OCI-LY7 (cell line): ENCODE data around the gene CRIM1. TPM values are rescaled to one million over a fixed set of nuclear protein-coding genes. Genes with fewer than 3 reads are reported as not detected.
A peak's percentile ranks its signal among the peaks of the same experiment; 100 is the strongest.

ENCODE experiments used
- BruUV-seq: library from RNA; stranded (reverse); fragments of 400-500 nt; replicated peaks from 2 replicates; lab custom pipeline; 2021; lab: Mats Ljungman, UMichigan
- CTCF ChIA-PET: fragments of 300-600 bp; sonication (Branson Sonifier 250); formaldehyde crosslinking; loops from one replicate; lab custom pipeline; 2022; ENCODE audit warnings: antibody characterized with exemption; ENCODE audit not compliant: unreplicated experiment; lab: Charles Lee
- POLR2A ChIA-PET: fragments of 300-600 bp; sonication (Branson Sonifier 250); formaldehyde crosslinking; loops from one replicate; lab custom pipeline; 2022; ENCODE audit warnings: antibody characterized with exemption; lab: Charles Lee
- DNase-seq: peaks from one replicate; pipeline ENCODE4 v3.0.0-alpha.2; 2015; ENCODE audit warnings: low spot score
- H2AFZ ChIP-seq: fragments of 200-600 bp; sonication (generic), shearing (Covaris generic); 2 replicates; pipeline ENCODE4 v1.6.1; 2014; ENCODE audit warnings: mild to moderate bottlenecking, antibody characterized with exemption, low read length, moderate library complexity
- H3K27ac ChIP-seq: fragments of 200-600 bp; sonication (generic); 2 replicates; pipeline ENCODE4 v1.5.1; 2014; ENCODE audit warnings: mixed run types, low read depth, mild to moderate bottlenecking, moderate library complexity, low read length, inconsistent platforms; ENCODE audit not compliant: poor library complexity, severe bottlenecking
- H3K36me3 ChIP-seq: fragments of 200-600 bp; sonication (generic); 2 replicates; pipeline ENCODE4 v1.6.1; 2014; ENCODE audit warnings: mild to moderate bottlenecking, antibody characterized with exemption, low read length, moderate library complexity, mixed read lengths; ENCODE audit not compliant: insufficient read depth
- H3K4me1 ChIP-seq: fragments of 200-600 bp; sonication (generic); 2 replicates; pipeline ENCODE4 v1.5.1; 2014; ENCODE audit warnings: mild to moderate bottlenecking, low read length; ENCODE audit not compliant: insufficient read depth, poor library complexity, severe bottlenecking
- H3K4me2 ChIP-seq: fragments of 200-600 bp; sonication (generic); 2 replicates; pipeline ENCODE4 v1.6.1; 2014; ENCODE audit warnings: mild to moderate bottlenecking, low read length
- H3K4me3 ChIP-seq: fragments of 200-600 bp; sonication (generic); 2 replicates; pipeline ENCODE4 v1.5.1; 2014; ENCODE audit warnings: mild to moderate bottlenecking, low read depth, low read length; ENCODE audit not compliant: poor library complexity, severe bottlenecking
- H3K79me2 ChIP-seq: fragments of 200-600 bp; sonication (generic); 2 replicates; pipeline ENCODE4 v1.6.1; 2016; ENCODE audit warnings: low read depth, mild to moderate bottlenecking, low read length, moderate library complexity, mixed read lengths; ENCODE audit not compliant: insufficient read depth
- H3K9me2 ChIP-seq: fragments of 200-600 bp; sonication (generic); 2 replicates; pipeline ENCODE4 v1.6.1; 2016; ENCODE audit warnings: mild to moderate bottlenecking, low read length, mixed read lengths; ENCODE audit not compliant: insufficient read depth
- H3K9me3 ChIP-seq: fragments of 200-600 bp; sonication (generic); 2 replicates; pipeline ENCODE4 v1.6.1; 2014; ENCODE audit warnings: mild to moderate bottlenecking, mixed run types, low read length, mixed read lengths
- H4K20me1 ChIP-seq: fragments of 200-600 bp; sonication (generic); 2 replicates; pipeline ENCODE4 v1.6.1; 2014; ENCODE audit warnings: mild to moderate bottlenecking, antibody characterized with exemption, low read length, moderate library complexity, mixed read lengths; ENCODE audit not compliant: insufficient read depth
- CTCF ChIP-seq: fragments of 200-600 bp; sonication (generic); conservative IDR thresholded peaks from 2 replicates; pipeline ENCODE4 v1.5.1; 2014; ENCODE audit warnings: mild to moderate bottlenecking, antibody characterized with exemption, low read length, moderate library complexity, mixed read lengths
- EZH2phosphoT487 ChIP-seq: fragments of 200-600 bp; sonication (generic); IDR thresholded peaks from 2 replicates; pipeline ENCODE4 v1.6.1; 2018; ENCODE audit warnings: low read depth, borderline replicate concordance, mild to moderate bottlenecking, mixed run types, antibody characterized with exemption, low read length, moderate library complexity, mixed read lengths
- intact Hi-C: fragments of 100-400 bp; cut with micrococcal nuclease; formaldehyde crosslinking; loops from one replicate; pipeline ENCODE4 v1.10.0; 2022; ENCODE audit not compliant: unreplicated experiment
- total RNA-seq, 2 experiments: library from RNA; depleted of rRNA in 1 of 2; stranded (reverse); fragments of >200 nt in 1 of 2; shearing (Covaris generic) in 1 of 2; gene quantifications; 2 replicates each; pipeline ENCODE4 v1.2.3, GENCODE V29; 2014 to 2022

Gene CRIM1
- total RNA-seq, 2 experiments from 2014 or later, result 37.0 to 47.4 TPM

GRCh38 chr2:36461039-36461681 is 105.6 kb downstream of the CRIM1 start:
- Histone ChIP-seq H3K36me3 (peaks cover 14% of the 10 kb centered on the region), H3K9me3 (no peaks in the 10 kb centered on the region), H3K27ac (no peak overlapping the region), H3K9me2 (no peaks in the 10 kb centered on the region), H4K20me1 (no peaks in the 10 kb centered on the region), H2AFZ (no peak overlapping the region), H3K4me3 (no peak overlapping the region), H3K4me1 (peaks cover 23% of the 10 kb centered on the region), H3K4me2 (peak overlapping the region; percentile 44), H3K79me2 (no peaks in the 10 kb centered on the region)
- BruUV-seq, result no TSS peak
- TF ChIP-seq CTCF, result no peak
- TF ChIP-seq EZH2phosphoT487, result no peak
- CTCF ChIA-PET, result no interaction called here
- intact Hi-C loops, result loop anchor here (5.0 kb wide), 1 partner anchor 104 kb away; the partner anchor contains the start of gene CRIM1
- POLR2A ChIA-PET, result interaction anchor here (0.6 to 1.8 kb wide), 7 partner anchors 9 to 609 kb away, joined by 3 to 6 read pairs (median 3); no protein-coding TSS in a partner anchor
- peak; percentile 47 for DNase-seq

- BruUV-seq, result no TSS peak
- no peak for DNase-seq
- Histone ChIP-seq H3K4me3 (no peak overlapping the region), H4K20me1 (no peaks in the 10 kb centered on the region), H3K36me3 (peaks cover 22% of the 10 kb centered on the region), H3K4me1 (peaks cover 23% of the 10 kb centered on the region), H3K9me3 (no peaks in the 10 kb centered on the region), H2AFZ (no peak overlapping the region), H3K4me2 (no peak overlapping the region), H3K27ac (no peak overlapping the region), H3K9me2 (no peaks in the 10 kb centered on the region), H3K79me2 (no peaks in the 10 kb centered on the region)
- intact Hi-C loops, result loop anchor here (5.0 kb wide), 1 partner anchor 105 kb away; the partner anchor contains the start of gene CRIM1
- POLR2A ChIA-PET, result interaction anchor here (0.6 to 1.8 kb wide), 5 partner anchors 8 to 73 kb away, joined by 3 to 6 read pairs (median 3); no protein-coding TSS in a partner anchor
- CTCF ChIA-PET, result no interaction called here
- no peak for TF ChIP-seq CTCF
- TF ChIP-seq EZH2phosphoT487, result no peak
These were observed 106.8 kb downstream of the CRIM1 start for GRCh38 chr2:36462311-36462935.
